ENCODE data around the gene AATK. TPM values are rescaled to one million over a fixed set of nuclear protein-coding genes. Genes with fewer than 3 reads are reported as not detected.

The AATK gene
- total and polyA plus RNA-seq, 2 of the 4 experiments (the other 2 are of a cell fraction) = under 0.01 to 0.21 TPM

- Histone ChIP-seq H3K56ac (ENCODE audit: extremely low read depth, insufficient read depth, low read length) (no peak overlapping the region), H3K4me1 (ENCODE audit: control insufficient read depth, insufficient read depth, low read length) (no peaks in the 10 kb centered on the region), H3K4ac (ENCODE audit: low read depth, low read length) (no peak overlapping the region), H2AK5ac (ENCODE audit: low read depth, low read length) (no peak overlapping the region), H4K20me1 (ENCODE audit: insufficient read depth, low read length) (peaks cover 5% of the 10 kb centered on the region; the same call in 1 of the 2 replicates), H3K36me3 (ENCODE audit: control insufficient read depth, insufficient read depth, low read length) (peaks cover 6% of the 10 kb centered on the region; the same call in 1 of the 2 replicates), H3K14ac (replicated peaks; ENCODE audit: low read depth, low read length) (no peak overlapping the region), H3K4me2 (ENCODE audit: low read depth, low read length) (no peak overlapping the region), H2AFZ (replicated peaks; ENCODE audit: low read length, poor library complexity) (no peak overlapping the region), H2BK20ac (ENCODE audit: low read depth, low read length) (no peak overlapping the region), H4K8ac (ENCODE audit: low read depth in 2 of 2, low read length in 2 of 2) (no peak overlapping the region), H3K27me3 (ENCODE audit: control insufficient read depth, insufficient read depth, low read length) (no peaks in the 10 kb centered on the region), H2BK15ac (ENCODE audit: low read depth, low read length) (no peak overlapping the region), H3K9me1 (ENCODE audit: insufficient read depth, low read length) (0 out of 2 replicates have a peak, but pooled peaks cover 6% of the 10 kb centered on the region), H4K5ac (ENCODE audit: low read depth, low read length) (no peak overlapping the region), H3K27ac (ENCODE audit: insufficient read depth, low read length) (no peak overlapping the region), H2BK120ac (ENCODE audit: low read depth, low read length) (no peak overlapping the region), H4K91ac (ENCODE audit: insufficient read depth, low read depth, low read length) (no peak overlapping the region), H3K9me3 (ENCODE audit: control insufficient read depth, insufficient read depth, low read length) (no peaks in the 10 kb centered on the region), H2BK5ac (ENCODE audit: low read depth, low read length, poor library complexity, severe bottlenecking) (no peak overlapping the region), H3K4me3 (ENCODE audit: insufficient read depth, low read depth, low read length) (no peak overlapping the region), H3K9ac (ENCODE audit: low read depth, low read length) (no peak overlapping the region), H2AK9ac (replicated peaks; ENCODE audit: low read depth, low read length, poor library complexity) (no peak overlapping the region), H3K23ac (ENCODE audit: low read depth, low read length) (no peak overlapping the region), H3K79me1 (ENCODE audit: low read depth in 1 of 2, low read length in 2 of 2) (no peaks in the 10 kb centered on the region), H3K18ac (ENCODE audit: low read depth, low read length) (no peak overlapping the region)
- TF ChIP-seq POLR2A (IDR thresholded peaks at IDR 0.05; ENCODE audit: low read depth, low read length) (no peak), RCOR1 (IDR thresholded peaks at IDR 0.05; ENCODE audit: insufficient replicate concordance, low read length) (no peak), SMC3 (IDR thresholded peaks at IDR 0.05; ENCODE audit: low read depth, low read length) (no peak), CTCF (conservative IDR thresholded peaks at IDR 0.05; ENCODE audit: low read depth, low read length) (no peak), MAZ (IDR thresholded peaks at IDR 0.05; ENCODE audit: borderline replicate concordance, low read depth, low read length) (no peak), USF2 (IDR thresholded peaks at IDR 0.05; ENCODE audit: low read depth, low read length) (no peak), CEBPB (IDR thresholded peaks at IDR 0.05; ENCODE audit: low read depth, low read length) (no peak), MAFK (IDR thresholded peaks at IDR 0.05; ENCODE audit: low read depth, low read length) (no peak), MXI1 (IDR thresholded peaks at IDR 0.05; ENCODE audit: borderline replicate concordance, low read depth, low read length) (no peak), ELK1 (IDR thresholded peaks at IDR 0.05; ENCODE audit: borderline replicate concordance, low read depth, low read length) (no peak), NFE2L2 (IDR thresholded peaks at IDR 0.05; ENCODE audit: low read depth, low read length) (no peak), CHD1 (IDR thresholded peaks at IDR 0.05; ENCODE audit: low read depth, low read length) (no peak)
- ChIA-PET POLR2A (ENCODE audit: unreplicated experiment) (no interaction called here), CTCF (no interaction called here)
- in situ Hi-C loops (cut with MboI; ENCODE audit: low sequenced_read_pairs) (no loop called here), intact Hi-C loops (cut with micrococcal nuclease) (no loop called here), dilution Hi-C loops (cut with HindIII; ENCODE audit: low sequenced_read_pairs, unreplicated experiment) (no loop called here)
- ATAC-seq (ENCODE audit: low read depth) = no peak
- no peak for DNase-seq
- no TSS peak for BruUV-seq (replicated peaks)
- WGBS, 2 experiments (ENCODE audit: extremely low coverage in 2 of 2, insufficient read length in 1 of 2) = 97% methylated on average over 15 of the region's 20 CpGs; no CpG with 5 or more reads in 1 of the 2 experiments
Measured at GRCh38 chr17:81203136-81203535, 37.1 kb upstream of the AATK start.

All from IMR-90 (cell line).